RPMI8226 (cell line): Measurements from ENCODE around the gene ASCC1.

Experiments
- DNase-seq: peaks from one replicate; pipeline ENCODE4 v3.0.0-alpha.2; 2015

Gene ASCC1

GRCh38 chr10:72080042-72080975 is 135.8 kb downstream of the ASCC1 start:
- no peak for DNase-seq

GRCh38 chr10:72079356-72079755 is 136.7 kb downstream of the ASCC1 start:
- no peak for DNase-seq

- no peak for DNase-seq
Observed at GRCh38 chr10:72077275-72077990, 138.6 kb downstream of the ASCC1 start.

- DNase-seq = no peak
Observed at GRCh38 chr10:72076756-72077155, 139.3 kb downstream of the ASCC1 start.

GRCh38 chr10:72075376-72076115 is 140.5 kb downstream of the ASCC1 start:
- no peak for DNase-seq

- DNase-seq = no peak
Observed at GRCh38 chr10:72074574-72075375, 141.3 kb downstream of the ASCC1 start.

GRCh38 chr10:72073708-72074573 is 142.1 kb downstream of the ASCC1 start:
- DNase-seq = no peak

- no peak for DNase-seq
Observed at GRCh38 chr10:72072639-72073038, 143.4 kb downstream of the ASCC1 start.

GRCh38 chr10:72072046-72072445 is 144.0 kb downstream of the ASCC1 start:
- no peak for DNase-seq

- DNase-seq = peak; percentile 62
Observed at GRCh38 chr10:72069751-72070526, 146.1 kb downstream of the ASCC1 start.

- no peak for DNase-seq
Observed at GRCh38 chr10:72068901-72069446, 147.1 kb downstream of the ASCC1 start.

GRCh38 chr10:72068126-72068765 is 147.8 kb downstream of the ASCC1 start:
- DNase-seq = no peak

- no peak for DNase-seq
Observed at GRCh38 chr10:72067463-72068125, 148.5 kb downstream of the ASCC1 start.

GRCh38 chr10:72066318-72067284 is 149.5 kb downstream of the ASCC1 start:
- no peak for DNase-seq

- no peak for DNase-seq
Observed at GRCh38 chr10:72065439-72066025, 150.5 kb downstream of the ASCC1 start.

- DNase-seq = no peak
Observed at GRCh38 chr10:72063703-72064391, 152.2 kb downstream of the ASCC1 start.
